Measurements from ENCODE around the gene KRTAP2-4.
"Not testable (repeated sequence)": the region's sequence is repeated elsewhere in the genome, so short reads cannot be mapped to it uniquely, and the experiment has no call there.

KRTAP2-4 gene

DNA sequence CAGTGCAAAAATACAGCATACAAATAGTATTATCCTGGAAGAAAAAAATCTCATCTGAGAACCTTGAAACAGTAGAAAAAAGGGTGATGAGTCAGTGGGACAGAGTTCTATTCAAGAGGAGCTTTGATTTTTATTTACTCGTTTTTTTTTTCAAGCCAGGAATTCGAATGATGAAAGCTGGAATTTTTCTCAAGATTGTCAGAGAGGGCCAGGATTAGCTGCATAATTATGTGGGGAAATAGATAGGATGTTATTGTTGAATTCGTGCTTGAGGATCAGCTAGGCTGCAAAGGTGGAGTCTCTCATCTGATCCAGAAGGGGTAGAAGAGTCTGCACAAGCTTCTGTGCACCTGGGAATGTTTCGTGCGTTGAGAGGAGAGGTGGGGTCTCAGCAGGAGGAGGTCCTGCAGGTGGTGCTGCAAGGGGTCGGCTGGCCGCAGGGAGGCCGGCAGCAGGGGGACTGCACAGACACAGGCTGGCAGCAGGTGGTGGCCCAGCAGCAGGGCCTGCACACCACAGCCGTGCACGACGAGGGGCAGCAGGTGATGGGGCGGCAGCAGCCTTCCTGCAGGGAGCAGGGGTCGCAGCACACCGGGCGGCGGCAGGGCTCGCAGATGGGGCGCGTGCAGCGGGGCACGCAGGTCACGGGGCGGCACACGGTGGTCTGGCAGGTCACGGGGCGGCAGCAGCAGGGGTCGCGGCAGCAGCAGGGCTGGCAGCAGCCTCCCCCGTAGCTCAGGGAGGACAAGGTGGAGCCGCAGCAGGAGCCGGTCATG lies 6.2 kb downstream of the KRTAP2-4 start:
- H3K9me3 ChIP-seq (ENCODE audit: control insufficient read depth, insufficient read depth, low read length); H3K4me1 ChIP-seq (ENCODE audit: insufficient read depth, low read length); H3K36me3 ChIP-seq (ENCODE audit: insufficient read depth, low read length); H3K9ac ChIP-seq (ENCODE audit: low read depth, low read length): not testable (repeated sequence)

DNA sequence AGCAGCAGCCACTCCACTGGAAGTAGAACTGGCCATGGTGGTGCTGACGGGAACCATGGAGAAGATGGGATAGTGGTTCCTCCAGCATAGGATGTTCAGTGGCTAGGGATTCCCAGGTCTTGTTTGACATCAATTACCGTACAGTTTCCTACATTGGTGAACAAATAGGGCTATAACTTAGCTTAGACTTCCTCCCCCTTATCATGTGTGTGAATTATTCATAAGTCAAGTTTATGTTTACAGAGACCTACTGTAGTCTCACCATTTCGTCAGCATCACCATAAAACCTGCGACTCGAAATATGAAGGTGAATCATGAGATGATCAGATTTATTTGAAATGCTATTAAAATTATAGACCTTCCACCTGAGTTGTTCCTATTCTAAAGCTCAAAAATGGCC lies 6.9 kb downstream of the KRTAP2-4 start:
- Histone ChIP-seq H3K4me1 (ENCODE audit: insufficient read depth, low read length) (0 out of 2 replicates have a peak, but pooled peaks cover 4% of the 10 kb centered on the region), H3K9ac (ENCODE audit: low read depth, low read length) (no peak overlapping the region), H3K9me3 (ENCODE audit: control insufficient read depth, insufficient read depth, low read length) (no peaks in the 10 kb centered on the region; the same call in 1 of the 2 replicates), H3K36me3 (ENCODE audit: insufficient read depth, low read length) (no peaks in the 10 kb centered on the region)

DNA sequence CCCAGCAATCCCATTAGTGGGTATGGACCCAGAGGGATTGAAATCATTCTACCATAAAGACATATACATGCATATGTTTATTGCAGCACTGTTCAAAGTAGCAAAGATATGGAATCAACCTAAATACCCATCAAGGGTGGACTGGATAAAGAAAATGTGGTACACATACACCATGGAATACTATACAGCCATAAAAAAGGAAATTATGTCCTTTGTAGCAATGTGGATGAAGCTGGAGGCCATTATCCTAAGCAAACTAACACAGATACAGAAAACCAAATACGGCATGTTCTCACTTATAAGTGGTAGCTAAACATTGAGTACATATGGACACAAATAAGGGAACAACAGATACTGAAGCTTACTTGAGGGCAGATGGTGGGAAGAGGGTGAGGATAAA lies 8.1 kb downstream of the KRTAP2-4 start:
- no peaks in the 10 kb centered on the region; the same call in 1 of the 2 replicates for H3K9me3 ChIP-seq (ENCODE audit: control insufficient read depth, insufficient read depth, low read length)
- H3K4me1 ChIP-seq (ENCODE audit: insufficient read depth, low read length) = 0 out of 2 replicates have a peak, but pooled peaks cover 4% of the 10 kb centered on the region
- H3K36me3 ChIP-seq (ENCODE audit: insufficient read depth, low read length) = no peaks in the 10 kb centered on the region
- H3K9ac ChIP-seq (ENCODE audit: low read depth, low read length) = no peak overlapping the region

DNA sequence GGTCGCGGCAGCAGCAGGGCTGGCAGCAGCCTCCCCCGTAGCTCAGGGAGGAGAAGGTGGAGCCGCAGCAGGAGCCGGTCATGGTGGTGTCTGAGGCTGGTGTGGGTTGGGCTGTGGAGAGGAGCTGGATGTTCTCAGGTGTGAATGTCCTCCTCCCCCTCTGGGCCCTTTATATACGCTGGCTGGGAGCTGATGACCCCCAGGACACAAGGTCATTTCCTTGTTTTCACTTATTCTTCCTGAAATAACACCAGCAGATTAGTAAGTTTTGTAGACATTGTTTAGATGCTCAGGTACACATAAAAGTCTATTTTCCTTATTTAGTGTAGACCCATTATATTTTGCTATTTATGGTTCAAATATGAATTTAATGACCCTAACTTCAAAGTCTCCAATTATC lies 10.5 kb downstream of the KRTAP2-4 start, which contains the start of gene KRTAP2-2:
Gene KRTAP2-2, minus strand, starts transcription at position 101 of the 400 bp plus-strand sequence. Its CDS starts 19 bp downstream, at position 82.
- H3K9ac ChIP-seq (ENCODE audit: low read depth, low read length); H3K4me1 ChIP-seq (ENCODE audit: insufficient read depth, low read length); H3K9me3 ChIP-seq (ENCODE audit: control insufficient read depth, insufficient read depth, low read length); H3K36me3 ChIP-seq (ENCODE audit: insufficient read depth, low read length): not testable (repeated sequence)

DNA sequence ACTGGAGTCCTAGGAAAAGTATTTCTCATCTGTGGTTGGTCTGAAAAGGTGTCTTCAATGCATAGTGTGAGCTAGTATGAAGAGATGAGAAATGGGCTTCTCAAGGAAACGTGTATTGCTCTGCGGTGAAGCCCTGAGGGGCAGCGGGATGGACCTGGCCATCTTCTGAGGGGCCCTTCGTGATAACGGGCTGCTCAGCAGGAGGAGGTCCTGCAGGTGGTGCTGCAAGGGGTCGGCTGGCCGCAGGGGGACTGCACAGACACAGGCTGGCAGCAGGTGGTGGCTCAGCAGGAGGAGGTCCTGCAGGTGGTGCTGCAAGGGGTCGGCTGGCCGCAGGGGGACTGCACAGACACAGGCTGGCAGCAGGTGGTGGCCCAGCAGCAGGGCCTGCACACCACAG lies 11.1 kb downstream of the KRTAP2-4 start:
- H3K4me1 ChIP-seq (ENCODE audit: insufficient read depth, low read length); H3K36me3 ChIP-seq (ENCODE audit: insufficient read depth, low read length); H3K9me3 ChIP-seq (ENCODE audit: control insufficient read depth, insufficient read depth, low read length); H3K9ac ChIP-seq (ENCODE audit: low read depth, low read length): not testable (repeated sequence)

DNA sequence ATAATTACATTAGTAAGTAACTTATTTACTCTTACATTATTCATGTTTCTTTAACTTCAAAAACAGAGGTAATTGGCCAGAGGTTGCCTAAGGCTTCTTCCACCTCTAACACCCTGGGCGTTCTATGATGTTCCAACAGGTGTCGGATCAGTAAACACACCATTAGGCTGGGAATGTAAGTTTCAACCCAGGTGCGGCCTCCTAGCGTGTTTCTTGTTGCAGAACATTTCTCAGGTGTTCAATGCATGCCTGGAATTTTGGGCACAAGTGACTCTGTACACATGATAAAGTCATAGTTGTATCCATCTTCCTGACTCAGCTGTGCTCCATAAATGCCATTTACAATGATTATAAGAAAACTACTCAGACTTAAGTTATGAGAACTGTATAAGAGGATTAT lies 11.7 kb downstream of the KRTAP2-4 start:
- Histone ChIP-seq H3K9me3 (ENCODE audit: control insufficient read depth, insufficient read depth, low read length) (no peaks in the 10 kb centered on the region; the same call in 1 of the 2 replicates), H3K36me3 (ENCODE audit: insufficient read depth, low read length) (no peaks in the 10 kb centered on the region), H3K4me1 (ENCODE audit: insufficient read depth, low read length) (0 out of 2 replicates have a peak, but pooled peaks cover 3% of the 10 kb centered on the region), H3K9ac (ENCODE audit: low read depth, low read length) (no peak overlapping the region)

DNA sequence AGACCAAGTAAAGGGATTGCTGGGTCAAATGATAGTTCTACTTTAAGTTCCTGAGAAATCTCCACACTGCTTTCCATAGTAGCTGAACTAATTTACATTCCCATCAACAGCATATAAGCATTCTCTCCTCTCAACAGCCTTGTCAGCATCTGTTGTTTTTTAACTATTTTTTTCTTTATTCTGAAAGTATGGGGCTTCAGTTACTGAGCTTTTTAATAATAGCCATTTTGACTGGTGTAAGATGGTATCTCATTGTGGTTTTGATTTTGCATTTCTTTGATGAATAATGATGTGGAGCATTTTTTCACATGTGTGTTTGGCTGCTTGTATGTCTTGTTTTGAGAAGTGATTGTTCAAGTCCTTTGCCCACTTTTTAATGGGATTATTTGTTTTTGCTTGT lies 13.1 kb downstream of the KRTAP2-4 start:
- no peak overlapping the region for H3K9ac ChIP-seq (ENCODE audit: low read depth, low read length)
- H3K4me1 ChIP-seq (ENCODE audit: insufficient read depth, low read length) = peaks cover 7% of the 10 kb centered on the region; the same call in 1 of the 2 replicates
- H3K9me3 ChIP-seq (ENCODE audit: control insufficient read depth, insufficient read depth, low read length) = no peaks in the 10 kb centered on the region; the same call in 1 of the 2 replicates
- H3K36me3 ChIP-seq (ENCODE audit: insufficient read depth, low read length) = no peaks in the 10 kb centered on the region

DNA sequence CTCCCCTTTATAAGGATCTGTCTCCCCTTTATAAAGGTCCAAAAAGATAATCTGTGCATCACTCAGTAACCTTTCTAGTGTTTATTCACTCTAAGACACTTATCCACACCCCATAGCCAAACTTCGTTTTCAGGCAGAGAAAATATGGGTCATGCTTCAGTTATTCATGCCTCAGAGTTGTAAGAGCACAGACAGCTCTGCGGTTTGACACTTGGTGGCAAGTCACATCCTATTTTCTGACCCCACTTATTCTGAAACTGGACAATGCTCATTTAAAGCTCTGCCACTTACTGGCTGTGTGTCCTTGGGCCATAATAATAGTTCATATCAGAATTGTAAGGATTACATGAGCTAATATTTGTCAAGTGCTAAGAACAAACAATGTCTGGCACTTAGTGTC lies 16.6 kb downstream of the KRTAP2-4 start:
- H3K9me3 ChIP-seq (ENCODE audit: control insufficient read depth, insufficient read depth, low read length) = no peaks in the 10 kb centered on the region; the same call in 1 of the 2 replicates
- H3K4me1 ChIP-seq (ENCODE audit: insufficient read depth, low read length) = peaks cover 7% of the 10 kb centered on the region; the same call in 1 of the 2 replicates
- no peaks in the 10 kb centered on the region for H3K36me3 ChIP-seq (ENCODE audit: insufficient read depth, low read length)
- no peak overlapping the region for H3K9ac ChIP-seq (ENCODE audit: low read depth, low read length)

DNA sequence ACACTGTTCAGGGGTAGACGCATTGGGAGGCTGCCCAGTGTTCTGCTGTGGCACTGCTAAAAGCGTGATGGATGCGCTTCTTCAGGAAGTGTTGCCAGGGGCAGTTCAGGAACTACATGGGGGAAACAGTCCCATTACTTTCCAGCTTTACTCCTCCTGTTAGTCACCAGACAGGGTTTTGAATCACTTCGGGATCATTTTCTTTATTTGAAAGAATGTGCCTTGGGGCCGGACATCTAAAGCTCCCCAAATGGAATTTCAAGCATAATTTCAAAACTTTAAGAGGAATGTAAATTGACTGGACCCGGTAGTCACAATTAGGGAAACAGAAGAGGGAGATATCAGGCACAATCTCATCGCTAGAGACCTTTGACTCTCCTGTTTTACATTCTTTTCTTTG lies 17.2 kb downstream of the KRTAP2-4 start:
- Histone ChIP-seq H3K36me3 (ENCODE audit: insufficient read depth, low read length) (no peaks in the 10 kb centered on the region), H3K9ac (ENCODE audit: low read depth, low read length) (no peak overlapping the region), H3K9me3 (ENCODE audit: control insufficient read depth, insufficient read depth, low read length) (no peaks in the 10 kb centered on the region), H3K4me1 (ENCODE audit: insufficient read depth, low read length) (peaks cover 7% of the 10 kb centered on the region; the same call in 1 of the 2 replicates)

DNA sequence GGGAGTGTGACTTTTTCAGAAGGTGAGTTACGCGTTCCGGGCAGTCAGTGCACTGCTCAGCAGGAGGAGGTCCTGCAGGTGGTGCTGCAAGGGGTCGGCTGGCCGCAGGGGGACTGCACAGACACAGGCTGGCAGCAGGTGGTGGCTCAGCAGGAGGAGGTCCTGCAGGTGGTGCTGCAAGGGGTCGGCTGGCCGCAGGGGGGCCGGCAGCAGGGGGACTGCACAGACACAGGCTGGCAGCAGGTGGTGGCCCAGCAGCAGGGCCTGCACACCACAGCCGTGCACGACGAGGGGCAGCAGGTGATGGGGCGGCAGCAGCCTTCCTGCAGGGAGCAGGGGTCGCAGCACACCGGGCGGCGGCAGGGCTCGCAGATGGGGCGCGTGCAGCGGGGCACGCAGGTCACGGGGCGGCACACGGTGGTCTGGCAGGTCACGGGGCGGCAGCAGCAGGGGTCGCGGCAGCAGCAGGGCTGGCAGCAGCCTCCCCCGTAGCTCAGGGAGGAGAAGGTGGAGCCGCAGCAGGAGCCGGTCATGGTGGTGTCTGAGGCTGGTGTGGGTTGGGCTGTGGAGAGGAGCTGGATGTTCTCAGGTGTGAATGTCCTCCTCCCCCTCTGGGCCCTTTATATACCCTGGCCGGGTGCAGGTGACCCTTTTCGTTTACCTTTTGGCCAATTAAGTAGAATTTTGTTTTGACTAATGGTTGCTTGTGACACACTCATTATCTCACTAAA lies 18.8 kb downstream of the KRTAP2-4 start, which contains the start of gene KRTAP2-1:
Gene KRTAP2-1, minus strand, starts transcription at position 582 of the 731 bp plus-strand sequence. Its CDS starts 49 bp downstream, at position 533.
- H3K36me3 ChIP-seq (ENCODE audit: insufficient read depth, low read length); H3K9ac ChIP-seq (ENCODE audit: low read depth, low read length); H3K4me1 ChIP-seq (ENCODE audit: insufficient read depth, low read length): not testable (repeated sequence)

DNA sequence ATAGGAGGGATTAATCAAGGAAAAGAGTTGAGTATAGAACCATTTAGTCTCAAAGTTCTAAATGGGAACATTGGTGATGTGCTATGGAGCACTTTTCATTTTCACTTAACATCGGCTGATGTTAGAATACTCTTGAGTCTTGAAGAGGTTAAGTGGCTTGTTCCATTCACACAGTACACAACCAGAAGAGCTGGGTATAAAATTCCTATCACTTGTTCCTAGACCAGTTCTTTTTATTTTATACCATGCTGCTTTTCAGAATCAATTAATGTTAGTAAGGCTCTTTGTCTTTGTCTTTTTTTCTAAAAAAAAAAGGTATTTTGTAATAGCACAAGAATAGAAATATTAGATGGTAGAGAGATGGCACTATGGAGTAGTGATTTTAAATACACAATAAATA lies 22.7 kb downstream of the KRTAP2-4 start:
- no peaks in the 10 kb centered on the region for H3K9me3 ChIP-seq (ENCODE audit: control insufficient read depth, insufficient read depth, low read length)
- no peaks in the 10 kb centered on the region for H3K36me3 ChIP-seq (ENCODE audit: insufficient read depth, low read length)
- H3K9ac ChIP-seq (ENCODE audit: low read depth, low read length) = no peak overlapping the region
- H3K4me1 ChIP-seq (ENCODE audit: insufficient read depth, low read length) = peaks cover 10% of the 10 kb centered on the region; the same call in 1 of the 2 replicates

More for the DNA sequence above, 18.8 kb downstream of the KRTAP2-4 start, which contains the start of gene KRTAP2-1:
- not testable (repeated sequence) for H3K9me3 ChIP-seq (ENCODE audit: control insufficient read depth, insufficient read depth, low read length)

DNA sequence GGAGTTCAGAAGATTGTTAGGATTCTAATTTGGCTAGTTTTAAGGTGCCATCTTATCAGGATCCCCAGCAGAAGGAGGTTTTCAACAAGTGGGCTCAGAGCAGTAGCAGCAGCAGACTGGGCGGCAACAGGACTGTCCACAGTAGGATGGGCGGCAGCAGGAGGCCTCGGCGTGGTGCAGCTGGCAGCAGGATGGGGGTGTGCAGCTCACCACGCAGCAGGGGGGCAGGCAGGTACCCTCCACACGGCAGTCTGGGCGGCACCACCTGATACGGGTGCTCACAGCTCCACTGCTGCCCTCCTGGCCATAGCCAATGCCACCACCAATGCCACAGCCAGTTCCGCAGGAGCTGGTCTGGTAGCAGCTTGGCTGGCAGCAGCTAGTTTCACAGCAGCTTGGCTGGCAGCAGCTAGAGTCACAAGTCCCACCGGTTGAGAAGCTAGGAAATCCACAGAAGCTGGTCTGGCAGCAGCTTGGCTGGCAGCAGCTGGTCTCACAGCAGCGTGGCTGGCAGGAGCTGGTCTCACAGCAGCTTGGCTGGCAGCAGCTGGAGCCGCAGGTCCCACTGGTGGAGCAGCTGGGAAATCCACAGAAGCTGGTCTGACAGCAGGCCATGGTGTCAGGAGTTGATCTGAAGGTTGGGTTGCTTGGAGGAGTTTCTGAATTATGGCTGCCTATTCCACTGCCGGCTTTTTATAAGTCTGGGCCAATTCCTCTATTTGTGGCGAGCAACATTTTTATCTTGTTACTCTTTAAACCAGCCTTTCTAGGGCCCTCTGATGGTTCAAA lies 24.7 kb downstream of the KRTAP2-4 start, which contains the start of gene KRTAP1-1:
Gene KRTAP1-1, minus strand, starts transcription at position 668 of the 789 bp plus-strand sequence. Its CDS starts 53 bp downstream, at position 615.
- peaks cover 12% of the 10 kb centered on the region; the same call in 1 of the 2 replicates for H3K4me1 ChIP-seq (ENCODE audit: insufficient read depth, low read length)
- H3K9ac ChIP-seq (ENCODE audit: low read depth, low read length); H3K36me3 ChIP-seq (ENCODE audit: insufficient read depth, low read length); H3K9me3 ChIP-seq (ENCODE audit: control insufficient read depth, insufficient read depth, low read length): not testable (repeated sequence)

DNA sequence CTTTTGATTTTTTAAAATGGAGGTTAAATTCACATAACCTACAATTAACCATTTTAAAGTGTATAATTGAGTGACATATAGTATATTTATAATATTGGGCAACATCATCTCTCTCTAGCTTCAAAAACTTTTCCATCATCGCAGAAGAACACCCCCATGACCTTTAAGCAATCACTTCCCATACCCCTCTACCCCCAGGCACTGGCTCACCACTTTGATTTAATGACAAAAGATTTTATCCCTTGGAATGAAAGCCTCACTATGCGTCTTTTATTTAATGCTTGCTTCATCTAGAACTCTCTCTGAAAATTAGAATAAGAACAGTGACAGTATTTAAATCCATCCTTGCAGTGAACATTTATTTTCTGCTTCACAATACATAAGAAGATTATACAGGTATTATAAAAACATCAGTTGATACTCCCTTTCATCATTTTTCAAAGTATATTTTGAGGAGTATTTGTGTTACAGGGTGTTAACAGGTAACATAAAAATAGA lies 27.8 kb downstream of the KRTAP2-4 start:
- Histone ChIP-seq H3K9ac (ENCODE audit: low read depth, low read length) (no peak overlapping the region), H3K4me1 (ENCODE audit: insufficient read depth, low read length) (peaks cover 12% of the 10 kb centered on the region; the same call in 1 of the 2 replicates), H3K36me3 (ENCODE audit: insufficient read depth, low read length) (no peaks in the 10 kb centered on the region), H3K9me3 (ENCODE audit: control insufficient read depth, insufficient read depth, low read length) (no peaks in the 10 kb centered on the region)
